GM12872 (cell line): ENCODE measurements around the gene PRKCE.

ENCODE experiments used
- CTCF ChIP-seq: IDR thresholded peaks from 3 replicates; pipeline ENCODE4 v1.5.1; 2011; ENCODE audit warnings: low read depth, mild to moderate bottlenecking, low read length, moderate library complexity; ENCODE audit not compliant: insufficient read depth

The PRKCE gene

DNA sequence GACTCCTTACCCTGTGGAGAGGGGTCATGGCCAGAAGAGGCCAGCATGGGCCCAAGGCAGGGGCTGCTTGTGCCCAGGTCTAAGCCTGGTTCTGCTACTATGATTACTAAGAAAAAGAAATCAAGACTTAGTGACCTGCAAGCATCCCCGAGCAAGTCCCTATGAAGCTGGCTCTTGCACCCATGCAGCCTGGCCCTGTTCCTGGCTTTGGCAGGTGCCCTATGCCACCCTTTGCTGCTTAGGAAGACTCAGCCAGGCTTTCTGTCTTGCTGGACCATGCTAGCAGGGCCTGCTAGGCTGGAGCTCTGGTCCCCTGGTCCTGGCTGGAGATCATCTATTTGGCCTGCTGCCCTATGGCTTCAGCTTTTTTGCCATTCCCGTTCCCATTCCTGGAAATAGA lies 336.4 kb downstream of the PRKCE start:
- no peak for TF ChIP-seq CTCF

GRCh38 chr2:45988879-45989278 lies 337.4 kb downstream of the PRKCE start:
- no peak for TF ChIP-seq CTCF

- no peak for TF ChIP-seq CTCF
Measured at GRCh38 chr2:45990131-45990530, 338.7 kb downstream of the PRKCE start.

GRCh38 chr2:45992021-45992740 lies 340.7 kb downstream of the PRKCE start:
- TF ChIP-seq CTCF, result no peak

- no peak for TF ChIP-seq CTCF
Measured at GRCh38 chr2:45992741-45993475, 341.4 kb downstream of the PRKCE start.

- peak; percentile 81 for TF ChIP-seq CTCF
Measured at GRCh38 chr2:45993476-45993991, 342.1 kb downstream of the PRKCE start.

- TF ChIP-seq CTCF, result no peak
Measured at GRCh38 chr2:45994060-45994459, 342.6 kb downstream of the PRKCE start.
